Central memory CD4-positive, alpha-beta T cell (primary cell): Measurements from ENCODE around the gene FGF16.
"Not testable (repeated sequence)": the region's sequence is repeated elsewhere in the genome, so short reads cannot be mapped to it uniquely, and the experiment has no call there.

ENCODE experiments used
- DNase-seq: peaks from one replicate; pipeline ENCODE4 v3.0.0; 2022

FGF16 gene

DNA sequence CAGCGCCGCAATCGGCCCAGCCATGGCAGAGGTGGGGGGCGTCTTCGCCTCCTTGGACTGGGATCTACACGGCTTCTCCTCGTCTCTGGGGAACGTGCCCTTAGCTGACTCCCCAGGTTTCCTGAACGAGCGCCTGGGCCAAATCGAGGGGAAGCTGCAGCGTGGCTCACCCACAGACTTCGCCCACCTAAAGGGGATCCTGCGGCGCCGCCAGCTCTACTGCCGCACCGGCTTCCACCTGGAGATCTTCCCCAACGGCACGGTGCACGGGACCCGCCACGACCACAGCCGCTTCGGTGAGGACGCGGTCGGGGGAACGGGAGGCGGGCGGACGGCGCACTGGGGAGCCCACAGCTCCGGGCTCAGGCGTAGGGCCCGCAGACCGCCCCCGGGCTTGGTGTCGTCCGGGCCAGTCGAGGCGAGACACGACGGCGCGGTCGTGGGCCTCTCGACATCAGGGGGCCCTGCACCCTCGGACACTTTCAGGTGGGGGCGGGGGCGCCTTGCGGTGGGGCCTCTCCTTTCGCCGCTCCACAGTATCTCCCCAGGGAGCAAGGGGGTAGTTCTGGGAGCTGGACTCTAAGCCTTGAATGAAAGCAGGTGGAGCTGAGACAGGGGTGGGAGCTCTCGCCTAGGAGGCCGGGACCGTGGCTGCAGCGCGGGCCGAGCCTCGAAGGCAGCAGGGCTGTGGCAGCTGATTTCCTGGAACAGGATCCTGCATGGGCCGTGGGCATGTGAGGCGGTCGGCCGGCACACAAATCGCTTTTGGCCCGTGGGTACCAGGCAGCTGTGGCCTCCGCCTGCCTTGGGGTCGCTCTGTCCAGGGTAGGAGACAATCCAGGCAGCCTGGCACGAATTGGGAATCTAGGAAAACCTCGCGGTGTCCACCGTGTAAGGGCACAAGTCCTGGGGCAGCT lies 722 bp downstream of the FGF16 start:
- DNase-seq, result no peak

DNA sequence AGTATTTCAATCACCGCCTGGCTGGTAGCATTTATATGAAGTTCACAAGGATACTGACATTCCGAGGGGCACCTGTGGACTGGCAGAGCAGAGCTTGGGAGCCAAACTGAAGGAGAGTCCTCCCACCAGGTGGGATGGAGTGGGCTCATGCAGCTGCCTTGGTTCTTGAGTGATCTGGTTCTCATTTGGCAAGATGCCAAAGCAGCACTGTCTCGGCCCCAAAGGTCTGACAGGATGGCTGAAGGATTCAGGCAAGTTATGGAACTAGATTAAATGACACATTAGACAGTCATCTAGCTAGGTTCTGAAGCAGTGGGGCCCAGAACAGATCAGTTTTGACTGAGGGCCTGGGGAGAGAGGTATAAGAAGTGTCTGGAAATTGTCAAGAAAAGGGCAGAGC lies 3.2 kb downstream of the FGF16 start:
- DNase-seq, result no peak

DNA sequence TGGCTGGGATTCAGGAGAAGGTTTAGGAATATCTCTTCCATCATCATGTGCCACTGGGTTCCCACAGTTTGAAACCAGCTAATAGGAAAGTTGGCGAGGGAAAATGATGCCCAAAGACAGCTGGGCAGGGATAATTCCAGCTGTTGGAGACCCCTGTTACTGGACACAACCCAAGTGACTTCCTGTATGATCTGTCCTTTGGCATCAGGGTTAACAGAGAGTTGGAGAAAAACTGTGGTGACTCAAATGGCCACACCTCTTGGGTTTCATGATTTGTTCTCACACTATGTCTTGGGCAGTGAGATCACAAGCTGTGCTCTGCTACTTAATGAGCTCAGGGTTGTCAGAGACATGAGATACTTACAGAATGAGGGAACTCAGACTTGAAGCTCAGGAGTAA lies 3.8 kb downstream of the FGF16 start:
- no peak for DNase-seq

DNA sequence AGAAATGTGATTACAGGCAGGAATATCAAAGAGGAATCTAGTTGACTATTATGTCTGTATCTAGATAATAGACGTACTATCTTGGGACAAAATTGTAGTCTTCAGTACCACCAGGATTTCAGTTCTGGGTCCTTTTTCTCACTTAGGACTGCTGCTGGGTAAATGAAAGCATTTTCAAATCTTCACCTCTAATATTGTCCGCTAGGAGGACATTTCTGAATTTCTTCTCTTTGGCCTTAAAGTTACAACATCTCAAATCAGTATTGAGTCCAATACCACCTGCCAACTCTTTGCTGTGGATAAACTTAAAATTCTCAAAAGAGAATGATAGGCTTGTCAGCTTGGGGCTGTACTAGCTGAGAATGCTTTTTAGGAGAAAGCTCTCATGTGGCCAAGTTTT lies 6.0 kb downstream of the FGF16 start:
- no peak for DNase-seq

DNA sequence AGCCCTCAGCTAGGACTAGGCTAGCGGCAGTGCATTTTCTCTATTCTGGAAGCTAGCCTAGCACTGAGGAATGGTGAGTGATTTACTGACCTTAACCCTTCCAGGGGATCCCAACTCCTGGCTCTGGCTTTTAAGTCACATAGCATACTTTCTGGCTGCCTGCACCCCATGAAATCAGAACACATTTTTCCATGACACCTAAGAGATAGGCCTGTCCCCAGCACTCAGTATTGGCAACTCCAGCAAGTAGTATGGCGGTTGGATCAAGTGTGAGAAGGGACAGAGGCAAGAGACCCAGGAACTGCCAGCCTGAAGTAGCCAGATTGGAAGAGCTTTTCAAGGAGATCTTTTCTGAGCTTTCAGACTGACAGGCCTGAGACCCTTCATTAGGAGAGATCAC lies 8.2 kb downstream of the FGF16 start:
- DNase-seq, result no peak

DNA sequence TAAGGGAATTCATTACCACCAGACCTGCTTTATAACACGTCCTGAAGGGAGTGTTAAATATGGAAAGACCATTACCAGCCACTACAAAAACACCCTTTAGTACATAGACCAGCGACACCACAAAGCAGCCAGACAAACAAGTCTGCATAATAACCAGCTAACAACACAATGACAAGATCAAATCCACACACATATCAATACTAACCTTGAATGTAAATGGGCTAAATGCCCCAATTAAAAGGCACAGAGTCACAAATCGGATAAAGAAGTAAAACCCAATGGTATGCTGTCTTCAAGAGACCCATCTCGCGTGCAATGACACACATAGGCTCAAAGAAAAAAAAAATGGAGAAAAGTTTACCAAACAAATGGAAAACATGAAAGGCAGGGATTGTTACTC lies 36.9 kb downstream of the FGF16 start:
- no peak for DNase-seq

DNA sequence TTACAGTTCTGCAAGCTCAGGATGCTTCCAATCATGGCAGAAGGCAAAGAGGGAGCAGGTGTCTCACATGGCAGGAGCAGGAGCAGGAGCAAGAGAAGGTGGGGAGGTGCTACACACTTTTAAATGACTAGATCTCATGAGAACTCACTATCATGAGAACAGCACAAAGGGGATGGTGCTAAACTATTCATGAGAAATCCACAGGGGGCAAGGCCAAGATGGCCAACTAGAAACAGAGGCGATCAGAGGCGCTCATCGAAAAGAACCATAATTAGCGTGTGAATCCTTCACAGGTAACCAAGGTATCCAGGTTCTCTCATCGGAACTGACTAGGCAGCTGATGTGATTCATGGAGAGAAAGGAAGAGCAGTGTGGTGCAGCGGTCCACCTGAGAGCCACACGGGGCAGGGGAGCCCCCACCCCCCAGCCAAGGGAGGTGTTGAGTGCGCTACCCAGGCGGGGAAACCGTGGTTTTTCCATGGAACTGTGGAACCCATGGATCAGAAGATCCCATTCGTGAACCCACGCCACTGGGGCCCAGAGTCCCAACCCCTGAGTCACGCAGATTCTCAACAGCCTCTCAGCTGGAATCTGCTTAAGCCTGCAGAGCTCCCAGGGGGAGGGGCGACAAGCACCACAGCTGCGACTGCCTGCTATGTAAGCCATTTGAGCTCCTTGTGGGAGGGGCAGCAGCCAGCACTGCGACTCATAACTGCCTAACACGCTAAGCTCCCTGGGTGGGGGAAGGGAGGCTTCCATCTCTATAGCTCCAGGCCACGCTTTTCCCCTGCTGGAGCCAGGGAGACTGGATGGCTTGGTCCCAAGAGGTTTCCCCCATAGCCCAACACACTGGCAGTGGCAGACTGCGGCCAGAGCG lies 46.7 kb downstream of the FGF16 start:
- DNase-seq, result no peak

DNA sequence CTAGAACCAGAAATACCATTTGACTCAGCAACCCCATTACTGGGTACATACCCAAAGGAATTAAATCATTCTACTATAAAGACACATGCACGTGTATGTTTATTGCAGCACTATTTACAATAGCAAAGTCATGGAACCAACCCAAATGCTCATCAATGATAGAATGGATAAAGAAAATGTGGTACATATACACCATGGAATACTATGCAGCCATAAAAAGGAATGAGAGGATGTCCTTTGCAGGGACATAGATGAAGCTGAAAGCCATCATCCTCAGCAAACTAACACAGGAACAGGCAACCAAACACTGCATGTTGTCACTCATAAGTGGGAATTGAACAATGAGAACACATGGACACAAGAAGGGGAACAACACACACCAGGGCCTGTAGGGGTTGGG lies 53.0 kb downstream of the FGF16 start:
- not testable (repeated sequence) for DNase-seq

DNA sequence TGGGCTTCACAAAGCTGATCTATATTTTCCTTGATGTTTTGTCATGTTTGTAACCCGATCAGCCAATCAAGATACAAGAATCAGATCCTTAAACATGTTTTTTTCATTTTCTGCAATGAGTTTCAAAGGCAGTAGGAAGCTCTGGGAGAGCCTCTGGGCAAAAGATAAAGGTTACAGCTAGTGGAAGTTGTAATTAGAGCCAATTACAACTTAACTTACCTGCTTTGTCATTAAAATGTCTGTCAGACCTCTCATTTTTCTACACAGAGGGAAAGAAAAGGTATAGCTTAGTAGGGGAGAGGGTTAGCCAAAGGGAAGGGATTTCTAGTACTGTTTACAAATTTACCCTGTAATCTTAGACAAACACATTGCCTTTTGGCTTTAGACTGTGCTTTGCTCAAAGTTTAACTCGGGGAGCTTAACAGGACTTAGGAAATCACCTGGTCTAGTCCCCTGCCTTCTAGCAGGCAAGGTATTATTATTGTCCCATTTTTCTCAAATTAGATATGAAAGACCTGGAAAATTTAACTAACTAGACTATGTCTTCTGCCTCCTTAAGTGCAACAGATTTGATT lies 55.8 kb downstream of the FGF16 start:
- no peak for DNase-seq

DNA sequence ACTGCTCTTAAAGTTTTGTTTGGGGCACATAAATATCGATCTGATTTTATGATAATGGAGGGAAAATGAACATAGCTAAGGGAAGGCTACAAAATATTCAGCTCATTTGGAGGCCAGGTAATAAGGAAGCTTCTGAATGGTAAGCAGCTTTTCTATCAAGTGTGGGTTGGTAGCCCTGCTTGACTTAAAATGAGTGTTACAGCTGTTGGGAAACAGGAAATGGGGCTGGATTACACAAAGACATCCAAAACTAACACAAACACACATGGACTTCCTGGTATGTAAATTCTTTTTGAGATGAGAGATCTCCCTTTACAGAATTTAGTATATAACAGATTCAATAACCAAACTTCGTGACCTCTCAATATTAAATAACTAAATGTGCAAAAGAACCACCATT lies 58.0 kb downstream of the FGF16 start:
- no peak for DNase-seq
